AG10803 (cell line): Measurements from ENCODE around the gene ZMIZ1.

Experiments used
- DNase-seq: peaks from one replicate; pipeline ENCODE4 v3.0.0; 2010; ENCODE audit warnings: low read depth
- H3K4me3 ChIP-seq: 2 replicates; pipeline ENCODE4 v1.5.1; 2011; ENCODE audit warnings: mild to moderate bottlenecking, low read length, control low read depth
- CTCF ChIP-seq: conservative IDR thresholded peaks from 2 replicates; pipeline ENCODE4 v1.5.1; 2011; ENCODE audit warnings: mild to moderate bottlenecking, low read length, control low read depth, inconsistent platforms

Gene ZMIZ1

GRCh38 chr10:79044846-79045245 is 23.9 kb upstream of the ZMIZ1 start:
- H3K4me3 ChIP-seq, result no peak overlapping the region
- no peak for DNase-seq
- TF ChIP-seq CTCF, result no peak

GRCh38 chr10:79045566-79046175 is 23.1 kb upstream of the ZMIZ1 start:
- DNase-seq, result no peak
- no peak for TF ChIP-seq CTCF
- H3K4me3 ChIP-seq, result no peak overlapping the region

GRCh38 chr10:79046326-79046725 is 22.4 kb upstream of the ZMIZ1 start:
- no peak for DNase-seq
- H3K4me3 ChIP-seq, result no peak overlapping the region
- TF ChIP-seq CTCF, result no peak

- TF ChIP-seq CTCF, result no peak
- no peak overlapping the region for H3K4me3 ChIP-seq
- DNase-seq, result no peak
These were observed 21.8 kb upstream of the ZMIZ1 start for GRCh38 chr10:79046741-79047583.

GRCh38 chr10:79047584-79047874 is 21.2 kb upstream of the ZMIZ1 start:
- no peak for TF ChIP-seq CTCF
- H3K4me3 ChIP-seq, result no peak overlapping the region
- DNase-seq, result no peak

- no peak for DNase-seq
- no peak overlapping the region for H3K4me3 ChIP-seq
- TF ChIP-seq CTCF, result no peak
These were observed 20.7 kb upstream of the ZMIZ1 start for GRCh38 chr10:79047875-79048638.
